Hepatocyte (in vitro differentiated cells): ENCODE results near the gene SLC10A1.

Experiments
- EZH2 ChIP-seq: fragments of 200-600 bp; sonication (generic); IDR thresholded peaks from 2 replicates; pipeline ENCODE4 v1.6.1; 2016; ENCODE audit warnings: antibody characterized with exemption, mild to moderate bottlenecking, borderline replicate concordance
- TF ChIP-seq, protein P1 (sequence below): fragments of 200-600 bp; sonication (generic); IDR thresholded peaks from 2 replicates; pipeline ENCODE4 v1.5.1; 2016; ENCODE audit warnings: antibody characterized with exemption, mild to moderate bottlenecking; ENCODE audit not compliant: poor library complexity

DNA sequence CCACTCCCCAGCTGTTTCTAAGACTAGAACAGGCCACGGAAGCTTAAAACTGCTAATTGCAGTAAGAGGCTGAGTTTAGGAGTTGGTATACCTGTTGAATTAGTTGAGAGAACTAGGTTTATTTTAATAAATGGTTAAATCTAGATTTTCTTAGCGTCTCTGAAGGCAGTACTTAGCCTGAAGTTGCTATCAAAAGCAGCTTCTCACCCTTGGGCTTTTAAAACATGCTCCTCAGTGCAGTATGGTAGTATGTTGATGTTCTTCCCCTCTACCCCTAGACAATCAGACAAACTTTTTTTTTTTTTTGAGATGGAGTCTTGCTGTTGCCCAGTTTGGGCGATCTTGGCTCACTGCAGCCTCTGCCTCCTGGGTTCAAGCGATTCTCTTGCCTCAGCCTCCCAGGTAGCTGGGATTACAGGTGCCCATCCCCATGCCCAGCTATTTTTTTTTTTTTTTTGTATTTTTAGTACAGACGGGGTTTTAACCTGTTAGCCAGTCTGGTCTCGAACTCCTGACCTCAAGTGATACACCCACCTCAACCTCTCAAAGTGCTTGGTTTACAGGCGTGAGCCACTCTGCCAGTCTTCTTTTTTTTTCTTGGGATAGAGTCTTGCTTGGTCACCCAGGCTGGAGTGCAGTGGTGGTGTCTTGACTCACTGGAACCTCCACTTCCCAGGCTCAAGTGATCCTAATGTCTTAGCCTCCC, 23.3 kb downstream of the SLC10A1 start:
- TF ChIP-seq, protein P1, sequence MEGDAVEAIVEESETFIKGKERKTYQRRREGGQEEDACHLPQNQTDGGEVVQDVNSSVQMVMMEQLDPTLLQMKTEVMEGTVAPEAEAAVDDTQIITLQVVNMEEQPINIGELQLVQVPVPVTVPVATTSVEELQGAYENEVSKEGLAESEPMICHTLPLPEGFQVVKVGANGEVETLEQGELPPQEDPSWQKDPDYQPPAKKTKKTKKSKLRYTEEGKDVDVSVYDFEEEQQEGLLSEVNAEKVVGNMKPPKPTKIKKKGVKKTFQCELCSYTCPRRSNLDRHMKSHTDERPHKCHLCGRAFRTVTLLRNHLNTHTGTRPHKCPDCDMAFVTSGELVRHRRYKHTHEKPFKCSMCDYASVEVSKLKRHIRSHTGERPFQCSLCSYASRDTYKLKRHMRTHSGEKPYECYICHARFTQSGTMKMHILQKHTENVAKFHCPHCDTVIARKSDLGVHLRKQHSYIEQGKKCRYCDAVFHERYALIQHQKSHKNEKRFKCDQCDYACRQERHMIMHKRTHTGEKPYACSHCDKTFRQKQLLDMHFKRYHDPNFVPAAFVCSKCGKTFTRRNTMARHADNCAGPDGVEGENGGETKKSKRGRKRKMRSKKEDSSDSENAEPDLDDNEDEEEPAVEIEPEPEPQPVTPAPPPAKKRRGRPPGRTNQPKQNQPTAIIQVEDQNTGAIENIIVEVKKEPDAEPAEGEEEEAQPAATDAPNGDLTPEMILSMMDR, result no peak
- TF ChIP-seq EZH2, result no peak
